GM12878 (cell line): Measurements from ENCODE around the gene COL16A1. TPM values are rescaled to one million over a fixed set of nuclear protein-coding genes. Genes with fewer than 3 reads are reported as not detected.

Source experiments
- ATAC-seq: fragments of 200-7000 bp; cut with Tn5 transposase; 3 replicates; pipeline ENCODE4 v1.9.1; 2020; ENCODE audit warnings: mild to moderate bottlenecking, moderate library complexity
- BruUV-seq: library from RNA; stranded (reverse); fragments of 400-500 nt; replicated peaks from 2 replicates; lab custom pipeline; 2021; lab: Mats Ljungman, UMichigan
- CTCF ChIA-PET: fragments of 300-600 bp; sonication (Branson Sonifier 250); formaldehyde crosslinking; extraction: SDS; loops from one replicate; lab custom pipeline; 2021; ENCODE audit warnings: inconsistent platforms; lab: Yijun Ruan, JAX
- POLR2A ChIA-PET: fragments of 350-600 bp; formaldehyde crosslinking; extraction: SDS; loops from one replicate; lab custom pipeline; 2021; ENCODE audit warnings: inconsistent platforms; lab: Charles Lee
- RAD21 ChIA-PET: fragments of 300-600 bp; sonication (Branson Sonifier 250); formaldehyde crosslinking; loops from one replicate; lab custom pipeline; 2023; ENCODE audit warnings: antibody characterized with exemption; ENCODE audit not compliant: unreplicated experiment; lab: Charles Lee
- SMC1A ChIA-PET: fragments of 300-600 bp; sonication (Branson Sonifier 250); formaldehyde crosslinking; loops from one replicate; lab custom pipeline; 2023; ENCODE audit not compliant: unreplicated experiment, uncharacterized antibody; lab: Charles Lee
- DNase-seq: peaks from one replicate; pipeline ENCODE4 v3.0.0-alpha.2; 2011; ENCODE audit warnings: low read depth, low spot score
- FAIRE-seq: peaks from 3 replicates; lab custom pipeline; 2011; peaks lifted over from hg19 to GRCh38; lab: Jason Lieb, UNC
- H2AFZ ChIP-seq: 2 replicates; pipeline ENCODE4 v1.6.0; 2011; ENCODE audit warnings: low read depth, low read length, control low read depth; ENCODE audit not compliant: control insufficient read depth
- H3K27ac ChIP-seq: 2 replicates; pipeline ENCODE4 v1.5.1; 2011; ENCODE audit warnings: control low read depth; ENCODE audit not compliant: control insufficient read depth, insufficient read depth
- H3K27me3 ChIP-seq, 2 experiments: replicated peaks in 1 of 2; 2 replicates each; pipeline versions ENCODE4 v1.6.0 to v1.6.1; 2011; ENCODE audit warnings: low read length in 1 of 2; ENCODE audit not compliant: control insufficient read depth in 2 of 2, insufficient read depth in 2 of 2
- H3K36me3 ChIP-seq, 2 experiments: 2 replicates each; pipeline ENCODE4 v1.5.1; 2011; ENCODE audit warnings: low read length in 1 of 2; ENCODE audit not compliant: control insufficient read depth in 2 of 2, insufficient read depth in 2 of 2
- H3K4me1 ChIP-seq: 2 replicates; pipeline ENCODE4 v1.6.1; 2011; ENCODE audit warnings: mild to moderate bottlenecking, low read length, moderate library complexity, mixed read lengths; ENCODE audit not compliant: control insufficient read depth, insufficient read depth
- H3K4me2 ChIP-seq: 2 replicates; pipeline ENCODE4 v1.6.0; 2011; ENCODE audit warnings: control low read depth; ENCODE audit not compliant: control insufficient read depth, insufficient read depth
- H3K4me3 ChIP-seq: fragments of 200-600 bp; sonication (generic); 2 replicates; pipeline ENCODE4 v1.5.1; 2016
- H3K79me2 ChIP-seq: 2 replicates; pipeline ENCODE4 v1.6.0; 2011; ENCODE audit warnings: low read length; ENCODE audit not compliant: control insufficient read depth, insufficient read depth
- H3K9ac ChIP-seq: 2 replicates; pipeline ENCODE4 v1.8.0; 2011; ENCODE audit warnings: low read length, control low read depth, mixed read lengths; ENCODE audit not compliant: control insufficient read depth, insufficient read depth
- H3K9me3 ChIP-seq: replicated peaks from 3 replicates; pipeline ENCODE4 v1.5.1; 2011; ENCODE audit warnings: mild to moderate bottlenecking, low read length; ENCODE audit not compliant: control insufficient read depth, insufficient read depth
- H4K20me1 ChIP-seq: 2 replicates; pipeline ENCODE4 v1.6.0; 2011; ENCODE audit not compliant: control insufficient read depth, insufficient read depth
- BACH1 ChIP-seq: fragments of 450-650 bp; IDR thresholded peaks from 2 replicates; pipeline ENCODE4 v1.6.1; 2017; ENCODE audit warnings: mild to moderate bottlenecking, borderline replicate concordance
- ESRRA ChIP-seq: IDR thresholded peaks from 2 replicates; pipeline ENCODE4 v1.6.1; 2012; ENCODE audit warnings: mild to moderate bottlenecking, low read length, improper control_type of control experiment
- MEF2A ChIP-seq: IDR thresholded peaks from 2 replicates; pipeline ENCODE4 v1.6.1; 2011; ENCODE audit warnings: low read depth, mild to moderate bottlenecking, low read length, moderate library complexity; ENCODE audit not compliant: insufficient read depth
- SRF ChIP-seq, 2 experiments: IDR thresholded peaks; 2 replicates each; pipeline ENCODE4 v1.6.1; 2011; ENCODE audit warnings: low read depth in 2 of 2, low read length in 2 of 2, mild to moderate bottlenecking in 1 of 2, moderate library complexity in 1 of 2
- SUZ12 ChIP-seq: fragments of 200-600 bp; sonication (generic); IDR thresholded peaks from one replicate; pipeline ENCODE4 v1.6.1; 2018; ENCODE audit warnings: antibody characterized with exemption, mild to moderate bottlenecking; ENCODE audit not compliant: unreplicated experiment
- WGBS: methylation state at CpG from one replicate; pipeline ENCODE4 v1.1.6; 2016; ENCODE audit warnings: low lambda C conversion rate; ENCODE audit not compliant: insufficient replicate concordance, insufficient coverage; ENCODE audit errors: missing lambda C conversion rate; 5-methylcytosine and 5-hydroxymethylcytosine counted together
- in situ Hi-C: fragments of 300-500 bp; cut with MboI; formaldehyde crosslinking; loops from 9 replicates; pipeline ENCODE4 v1.14.3; 2018; ENCODE audit warnings: mixed read lengths
- intact Hi-C: fragments of 100-400 bp; cut with micrococcal nuclease; formaldehyde crosslinking; loops from one replicate; pipeline ENCODE4 v1.14.2; 2022; ENCODE audit not compliant: unreplicated experiment
- polyA plus RNA-seq, 11 experiments: library from polyadenylated mRNA; depleted of rRNA in 4 of 11; unstranded in 6 of 11; stranded (reverse) in 5 of 11; fragments of >200 nt; fragmentation: Nextera tagmentation in 4 of 11; fragmentation: Illumina TruSeq in 1 of 11; extraction: Ambion mirVana in 4 of 11; extraction: Trizol in 1 of 11; gene quantifications; 1 replicate in 1 of 11; 2 replicates in 10 of 11; pipeline versions ENCODE4 v1.2.1 to v1.2.3, GENCODE V29; 2011 to 2016; ENCODE audit warnings: inconsistent platforms in 2 of 11, missing spikeins in 2 of 11, low read depth in 1 of 11
- total RNA-seq, 4 experiments: library from RNA; depleted of rRNA in 3 of 4; stranded (reverse); fragments of >200 nt in 3 of 4; fragmentation: Illumina TruSeq in 1 of 4; extraction: Trizol in 1 of 4; gene quantifications; 2 replicates each; pipeline versions ENCODE4 v1.2.1 to v1.2.3, GENCODE V29; 2013 to 2021
- TF ChIP-seq, protein P1 (sequence below): fragments of 450-650 bp; IDR thresholded peaks from 2 replicates; pipeline ENCODE4 v1.6.1; 2017; ENCODE audit warnings: antibody characterized with exemption, mild to moderate bottlenecking, moderate library complexity
- TF ChIP-seq, protein P2 (sequence below): IDR thresholded peaks from 2 replicates; pipeline ENCODE4 v1.6.1; 2012; ENCODE audit warnings: low read length, inconsistent platforms

COL16A1 gene
- total and polyA plus RNA-seq, 10 of the 15 experiments (the other 5 are each of a cell fraction or from before 2014, with no cell fraction given), result 0.02 to 3.7 (median 0.59) TPM

DNA sequence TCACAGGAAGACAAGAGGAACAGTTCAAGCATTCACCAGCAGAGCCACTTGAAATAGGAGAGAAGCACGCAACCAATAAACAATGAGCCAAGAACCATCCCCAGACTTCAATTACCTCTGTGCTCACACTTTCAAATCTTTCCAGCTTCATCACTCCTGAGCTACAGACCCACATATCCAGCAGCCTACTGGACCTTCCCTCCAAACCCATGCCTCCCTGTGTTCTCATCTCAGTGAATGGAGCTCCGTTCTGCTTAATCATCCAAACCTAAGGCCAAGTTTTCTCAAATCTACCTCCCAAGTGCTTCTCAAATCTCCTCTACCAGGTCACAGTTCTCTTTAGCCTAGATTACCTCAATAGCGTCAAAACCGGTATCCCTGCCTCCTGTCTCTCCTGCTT lies 62.9 kb downstream of the COL16A1 start:
- POLR2A ChIA-PET, result interaction anchor here (0.6 kb wide), 1 partner anchor 33 kb away, joined by 3 read pairs; no protein-coding TSS in a partner anchor
- Histone ChIP-seq H3K9me3 (no peaks in the 10 kb centered on the region), H3K36me3 (no peaks in the 10 kb centered on the region), H3K4me2 (no peak overlapping the region), H3K79me2 (peaks cover 68% of the 10 kb centered on the region), H3K27ac (no peak overlapping the region), H3K4me1 (peaks cover 9% of the 10 kb centered on the region), H3K4me3 (no peak overlapping the region), H2AFZ (no peak overlapping the region), H3K9ac (no peak overlapping the region), H4K20me1 (no peaks in the 10 kb centered on the region), H3K27me3 (no peaks in the 10 kb centered on the region)
- CTCF ChIA-PET, result interaction anchor here (0.5 to 4.0 kb wide), 6 partner anchors 10 to 279 kb away, joined by 3 to 18 read pairs (median 4); no protein-coding TSS in a partner anchor
- no peak for FAIRE-seq
- SMC1A ChIA-PET, result interaction anchor here (0.9 to 2.1 kb wide), 4 partner anchors 9 to 91 kb away, joined by 4 to 7 read pairs (median 6); no protein-coding TSS in a partner anchor
- intact Hi-C loops, result no loop called here
- no peak for ATAC-seq
- in situ Hi-C loops, result no loop called here
- DNase-seq, result no peak
- 98% methylated on average over 4 of the region's 4 CpGs for WGBS
- RAD21 ChIA-PET, result interaction anchor here (1.3 to 2.0 kb wide), 5 partner anchors 10 to 104 kb away, joined by 3 to 9 read pairs (median 4); no protein-coding TSS in a partner anchor
- no TSS peak for BruUV-seq
- TF ChIP-seq SRF (IDR thresholded peaks at IDR 0.05; ENCODE audit: low read depth in 2 of 2, low read length in 2 of 2), result no peak
- no peak for TF ChIP-seq MEF2A
- no peak for TF ChIP-seq ESRRA
- TF ChIP-seq BACH1, result no peak
- TF ChIP-seq, protein P1, sequence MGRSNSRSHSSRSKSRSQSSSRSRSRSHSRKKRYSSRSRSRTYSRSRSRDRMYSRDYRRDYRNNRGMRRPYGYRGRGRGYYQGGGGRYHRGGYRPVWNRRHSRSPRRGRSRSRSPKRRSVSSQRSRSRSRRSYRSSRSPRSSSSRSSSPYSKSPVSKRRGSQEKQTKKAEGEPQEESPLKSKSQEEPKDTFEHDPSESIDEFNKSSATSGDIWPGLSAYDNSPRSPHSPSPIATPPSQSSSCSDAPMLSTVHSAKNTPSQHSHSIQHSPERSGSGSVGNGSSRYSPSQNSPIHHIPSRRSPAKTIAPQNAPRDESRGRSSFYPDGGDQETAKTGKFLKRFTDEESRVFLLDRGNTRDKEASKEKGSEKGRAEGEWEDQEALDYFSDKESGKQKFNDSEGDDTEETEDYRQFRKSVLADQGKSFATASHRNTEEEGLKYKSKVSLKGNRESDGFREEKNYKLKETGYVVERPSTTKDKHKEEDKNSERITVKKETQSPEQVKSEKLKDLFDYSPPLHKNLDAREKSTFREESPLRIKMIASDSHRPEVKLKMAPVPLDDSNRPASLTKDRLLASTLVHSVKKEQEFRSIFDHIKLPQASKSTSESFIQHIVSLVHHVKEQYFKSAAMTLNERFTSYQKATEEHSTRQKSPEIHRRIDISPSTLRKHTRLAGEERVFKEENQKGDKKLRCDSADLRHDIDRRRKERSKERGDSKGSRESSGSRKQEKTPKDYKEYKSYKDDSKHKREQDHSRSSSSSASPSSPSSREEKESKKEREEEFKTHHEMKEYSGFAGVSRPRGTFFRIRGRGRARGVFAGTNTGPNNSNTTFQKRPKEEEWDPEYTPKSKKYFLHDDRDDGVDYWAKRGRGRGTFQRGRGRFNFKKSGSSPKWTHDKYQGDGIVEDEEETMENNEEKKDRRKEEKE, result no peak
- TF ChIP-seq, protein P2, sequence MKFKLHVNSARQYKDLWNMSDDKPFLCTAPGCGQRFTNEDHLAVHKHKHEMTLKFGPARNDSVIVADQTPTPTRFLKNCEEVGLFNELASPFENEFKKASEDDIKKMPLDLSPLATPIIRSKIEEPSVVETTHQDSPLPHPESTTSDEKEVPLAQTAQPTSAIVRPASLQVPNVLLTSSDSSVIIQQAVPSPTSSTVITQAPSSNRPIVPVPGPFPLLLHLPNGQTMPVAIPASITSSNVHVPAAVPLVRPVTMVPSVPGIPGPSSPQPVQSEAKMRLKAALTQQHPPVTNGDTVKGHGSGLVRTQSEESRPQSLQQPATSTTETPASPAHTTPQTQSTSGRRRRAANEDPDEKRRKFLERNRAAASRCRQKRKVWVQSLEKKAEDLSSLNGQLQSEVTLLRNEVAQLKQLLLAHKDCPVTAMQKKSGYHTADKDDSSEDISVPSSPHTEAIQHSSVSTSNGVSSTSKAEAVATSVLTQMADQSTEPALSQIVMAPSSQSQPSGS, result no peak
- TF ChIP-seq SUZ12, result no peak
